H1 (cell line): ENCODE data around the gene PAEP. TPM values are rescaled to one million over a fixed set of nuclear protein-coding genes. Genes with fewer than 3 reads are reported as not detected.

Experiments used
- NRF1 ChIP-seq: IDR thresholded peaks from 2 replicates; pipeline ENCODE4 v1.6.1; 2011; ENCODE audit warnings: mild to moderate bottlenecking, low read depth, low read length, improper control_type of control experiment
- polyA plus RNA-seq, 7 experiments: library from polyadenylated mRNA; depleted of rRNA in 3 of 7; stranded (reverse) in 5 of 7; unstranded in 2 of 7; fragments of >200 nt in 5 of 7; fragments of 200-250 nt in 2 of 7; gene quantifications; 1 replicate in 5 of 7; 2 replicates in 1 of 7; 4 replicates in 1 of 7; pipeline versions ENCODE4 v1.2.1 to v1.2.3, GENCODE V29; 2011 to 2013; ENCODE audit warnings: missing spikeins in 2 of 7, mixed read lengths in 2 of 7
- total RNA-seq: library from RNA; stranded (reverse); fragmentation: NEBNext Ultra II Directional; extraction: Animal tissue kit (Norgen Biotek cat#: 25700); gene quantifications from 2 replicates; pipeline ENCODE4 v1.2.1, GENCODE V29; 2021
- TF ChIP-seq, protein P1 (sequence below): IDR thresholded peaks from 2 replicates; pipeline ENCODE4 v1.6.1; 2012; ENCODE audit warnings: low read length, inconsistent platforms

The PAEP gene
- total and polyA plus RNA-seq, 2 of the 8 experiments (the other 6 are each of a cell fraction or from before 2014, with no cell fraction given): not detected

DNA sequence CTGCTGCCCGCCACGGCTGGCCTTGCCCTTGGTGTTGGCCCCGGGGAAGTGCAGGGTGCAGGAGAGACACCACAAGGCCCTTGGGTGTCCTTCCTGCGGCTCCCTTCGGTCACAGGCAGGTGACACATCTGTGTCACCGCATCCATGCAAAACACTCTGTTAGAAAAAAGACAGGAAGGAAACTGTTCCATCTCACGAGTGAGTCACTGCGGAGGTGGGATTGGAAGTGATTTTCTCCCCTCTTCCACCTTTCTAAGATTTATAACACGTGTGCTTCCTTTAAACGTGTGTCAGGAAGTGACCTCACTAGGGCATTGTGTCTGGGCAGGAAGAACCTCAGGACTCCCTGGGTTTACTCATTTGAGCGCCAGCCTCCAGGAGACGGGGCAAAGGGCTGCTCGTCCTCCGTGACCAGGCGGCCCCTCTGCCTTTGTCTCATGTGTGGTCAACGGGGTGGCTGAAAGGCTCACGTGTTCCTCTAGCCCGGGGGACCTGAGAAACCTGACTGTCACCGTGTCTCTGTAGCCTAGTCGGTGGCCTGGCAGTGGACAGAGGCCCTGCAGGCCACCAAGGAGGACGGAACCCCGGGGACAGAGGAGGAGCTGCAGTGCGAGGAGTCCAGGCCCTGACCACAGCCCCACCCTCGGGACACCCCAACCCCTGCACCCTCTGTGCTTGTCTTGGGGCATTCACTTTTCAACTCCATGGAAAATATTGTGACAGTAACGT is 45.3 kb upstream of the PAEP start (continued):
- no peak for TF ChIP-seq NRF1
- TF ChIP-seq, protein P1, sequence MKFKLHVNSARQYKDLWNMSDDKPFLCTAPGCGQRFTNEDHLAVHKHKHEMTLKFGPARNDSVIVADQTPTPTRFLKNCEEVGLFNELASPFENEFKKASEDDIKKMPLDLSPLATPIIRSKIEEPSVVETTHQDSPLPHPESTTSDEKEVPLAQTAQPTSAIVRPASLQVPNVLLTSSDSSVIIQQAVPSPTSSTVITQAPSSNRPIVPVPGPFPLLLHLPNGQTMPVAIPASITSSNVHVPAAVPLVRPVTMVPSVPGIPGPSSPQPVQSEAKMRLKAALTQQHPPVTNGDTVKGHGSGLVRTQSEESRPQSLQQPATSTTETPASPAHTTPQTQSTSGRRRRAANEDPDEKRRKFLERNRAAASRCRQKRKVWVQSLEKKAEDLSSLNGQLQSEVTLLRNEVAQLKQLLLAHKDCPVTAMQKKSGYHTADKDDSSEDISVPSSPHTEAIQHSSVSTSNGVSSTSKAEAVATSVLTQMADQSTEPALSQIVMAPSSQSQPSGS: no peak
